Activated naive CD4-positive, alpha-beta T cell treated with anti-CD3 and anti-CD28 coated beads for 36 hours (primary cell): Measurements from ENCODE around the gene GPR180. TPM values are rescaled to one million over a fixed set of nuclear protein-coding genes. Genes with fewer than 3 reads are reported as not detected.

Experiments
- CTCF ChIA-PET: fragments of 350-600 bp; sonication (Branson Sonifier 250); formaldehyde crosslinking; loops from one replicate; lab custom pipeline; 2021; ENCODE audit warnings: antibody characterized with exemption; lab: Charles Lee
- DNase-seq: peaks from one replicate; pipeline ENCODE4 v3.0.0-alpha.2; 2020
- H3K27ac Mint-ChIP-seq: one replicate; pipeline ENCODE4 v1.8.0; 2021; ENCODE audit warnings: mild to moderate bottlenecking, mixed read lengths
- H3K27me3 Mint-ChIP-seq: one replicate; pipeline ENCODE4 v1.8.0; 2021; ENCODE audit warnings: low read depth, mixed read lengths
- H3K36me3 Mint-ChIP-seq: one replicate; pipeline ENCODE4 v1.8.0; 2021; ENCODE audit warnings: low read depth, mixed read lengths
- H3K4me1 Mint-ChIP-seq: one replicate; pipeline ENCODE4 v1.8.0; 2021; ENCODE audit warnings: low read depth, mixed read lengths
- H3K4me3 Mint-ChIP-seq: one replicate; pipeline ENCODE4 v1.8.0; 2021; ENCODE audit warnings: mild to moderate bottlenecking, moderate library complexity, mixed read lengths
- H3K9me3 Mint-ChIP-seq: one replicate; pipeline ENCODE4 v1.8.0; 2021; ENCODE audit warnings: mixed read lengths
- intact Hi-C: fragments of 100-400 bp; cut with micrococcal nuclease; formaldehyde crosslinking; loops from one replicate; pipeline ENCODE4 v1.15.1; 2023
- total RNA-seq, 2 experiments: library from RNA; stranded (reverse); gene quantifications; one replicate each; pipeline ENCODE4 v1.2.3, GENCODE V29; 2021

The GPR180 gene
- total RNA-seq, 2 experiments from 2014 or later, result 5.6 to 5.7 TPM

DNA sequence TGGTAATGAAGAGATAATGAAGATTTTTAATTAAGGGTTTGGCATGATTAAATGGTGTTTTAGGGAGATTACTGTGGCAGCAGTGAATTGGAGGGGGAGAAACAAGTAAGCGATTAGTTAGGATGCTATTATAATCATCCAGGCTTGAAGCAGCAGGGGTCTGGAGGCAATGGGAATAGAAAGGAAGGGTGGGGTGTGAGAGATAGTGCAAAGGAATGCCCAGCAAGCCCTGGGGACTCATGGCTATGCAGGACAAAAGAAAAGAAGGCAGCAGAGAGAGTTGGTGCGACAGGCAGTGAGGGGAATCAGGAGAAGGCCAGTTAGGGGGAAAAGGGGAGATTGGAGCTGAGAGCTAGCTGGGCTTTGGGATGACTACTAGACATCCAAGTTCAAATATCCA is 76.1 kb downstream of the GPR180 start:
- no peak for DNase-seq
- Mint-ChIP-seq H3K36me3 (no peaks in the 10 kb centered on the region), H3K4me1 (no peaks in the 10 kb centered on the region), H3K27ac (no peak overlapping the region), H3K9me3 (no peaks in the 10 kb centered on the region), H3K4me3 (no peak overlapping the region), H3K27me3 (peaks cover 27% of the 10 kb centered on the region)
- intact Hi-C loops, result no loop called here
- CTCF ChIA-PET, result no interaction called here

- no peaks in the 10 kb centered on the region for H3K9me3 Mint-ChIP-seq
- no peak for DNase-seq
- H3K27me3 Mint-ChIP-seq, result peaks cover 34% of the 10 kb centered on the region
- H3K4me3 Mint-ChIP-seq, result no peak overlapping the region
- H3K27ac Mint-ChIP-seq, result no peak overlapping the region
- no peaks in the 10 kb centered on the region for H3K36me3 Mint-ChIP-seq
- intact Hi-C loops, result no loop called here
- CTCF ChIA-PET, result interaction anchor here (0.6 to 0.7 kb wide), 4 partner anchors 105 to 510 kb away, joined by 3 to 4 read pairs (median 3); no protein-coding TSS in a partner anchor
- no peaks in the 10 kb centered on the region for H3K4me1 Mint-ChIP-seq
Observed at GRCh38 chr13:94678845-94679244, 77.2 kb downstream of the GPR180 start.

DNA sequence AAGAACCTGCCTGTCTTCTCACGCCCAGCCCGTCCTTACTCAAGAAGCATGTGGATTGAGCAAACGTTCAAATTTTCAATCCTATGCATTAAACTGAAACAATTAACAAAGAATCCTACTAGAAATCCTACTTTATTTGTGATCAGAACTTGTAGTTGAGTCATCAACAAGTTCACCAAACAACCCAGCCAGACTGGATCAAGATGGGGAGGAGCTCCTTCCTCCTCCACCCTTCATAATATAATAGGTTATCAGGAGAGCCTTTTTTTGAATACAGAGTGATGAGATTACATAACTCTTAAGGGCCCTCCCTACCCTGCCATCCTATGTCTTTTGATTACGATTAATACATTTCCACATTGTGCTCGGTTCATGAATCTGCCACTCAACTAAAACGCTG is 78.0 kb downstream of the GPR180 start:
- CTCF ChIA-PET, result interaction anchor here (0.7 kb wide), 4 partner anchors 11 to 510 kb away, joined by 3 read pairs; no protein-coding TSS in a partner anchor
- H3K36me3 Mint-ChIP-seq, result no peaks in the 10 kb centered on the region
- intact Hi-C loops, result no loop called here
- no peaks in the 10 kb centered on the region for H3K9me3 Mint-ChIP-seq
- no peak overlapping the region for H3K4me3 Mint-ChIP-seq
- no peaks in the 10 kb centered on the region for H3K4me1 Mint-ChIP-seq
- H3K27me3 Mint-ChIP-seq, result peaks cover 34% of the 10 kb centered on the region
- no peak for DNase-seq
- no peak overlapping the region for H3K27ac Mint-ChIP-seq

- no peak overlapping the region for H3K4me3 Mint-ChIP-seq
- DNase-seq, result no peak
- H3K9me3 Mint-ChIP-seq, result no peaks in the 10 kb centered on the region
- H3K4me1 Mint-ChIP-seq, result no peaks in the 10 kb centered on the region
- H3K27ac Mint-ChIP-seq, result no peak overlapping the region
- H3K36me3 Mint-ChIP-seq, result no peaks in the 10 kb centered on the region
- peaks cover 31% of the 10 kb centered on the region for H3K27me3 Mint-ChIP-seq
- intact Hi-C loops, result no loop called here
- CTCF ChIA-PET, result no interaction called here
Observed at GRCh38 chr13:94682229-94682628, 80.6 kb downstream of the GPR180 start.

GRCh38 chr13:94683409-94683808 is 81.8 kb downstream of the GPR180 start:
- intact Hi-C loops, result no loop called here

More at GRCh38 chr13:94683409-94683808, 81.8 kb downstream of the GPR180 start:
- Mint-ChIP-seq H3K4me3 (no peak overlapping the region), H3K4me1 (no peaks in the 10 kb centered on the region), H3K27ac (no peak overlapping the region), H3K27me3 (peaks cover 28% of the 10 kb centered on the region), H3K36me3 (no peaks in the 10 kb centered on the region), H3K9me3 (no peaks in the 10 kb centered on the region)
- DNase-seq, result no peak
- CTCF ChIA-PET, result interaction anchor here (0.6 kb wide), 2 partner anchors 249 to 610 kb away, joined by 3 read pairs; no protein-coding TSS in a partner anchor

Other genes with a start within 250 kb of the GPR180 start
- gene DCT, start 122.2 kb upstream of the GPR180 start, total RNA-seq, result under 1 TPM in 1 of 2 experiments, not detected in 1; 0.10 TPM
- gene TGDS, start 5.7 kb upstream of the GPR180 start, total RNA-seq, result 10 to 100 TPM; 14.0 to 15.5 TPM
- gene SOX21, start 110.7 kb downstream of the GPR180 start, total RNA-seq, result not detected